Stromal cell of bone marrow (primary cell): ENCODE data around the gene IQSEC3.

Source experiments
- DNase-seq: peaks from one replicate; pipeline ENCODE4 v3.0.0-alpha.2; 2012; ENCODE audit warnings: low read depth

IQSEC3 gene

GRCh38 chr12:163406-163986 lies 96.9 kb downstream of the IQSEC3 start:
- no peak for DNase-seq

- DNase-seq = no peak
Observed at GRCh38 chr12:164207-164606, 97.6 kb downstream of the IQSEC3 start.

GRCh38 chr12:165862-166368 lies 99.3 kb downstream of the IQSEC3 start:
- DNase-seq = no peak

- DNase-seq = no peak
Observed at GRCh38 chr12:166425-167075, 100.0 kb downstream of the IQSEC3 start.

GRCh38 chr12:167959-168600 lies 101.5 kb downstream of the IQSEC3 start:
- no peak for DNase-seq

GRCh38 chr12:168763-169525 lies 102.4 kb downstream of the IQSEC3 start:
- DNase-seq = no peak

GRCh38 chr12:169528-170370 lies 103.2 kb downstream of the IQSEC3 start:
- DNase-seq = no peak

- no peak for DNase-seq
Observed at GRCh38 chr12:170371-171225, 104.0 kb downstream of the IQSEC3 start.

GRCh38 chr12:171276-171675 lies 104.7 kb downstream of the IQSEC3 start:
- no peak for DNase-seq

GRCh38 chr12:171743-172676 lies 105.4 kb downstream of the IQSEC3 start:
- DNase-seq = no peak

- DNase-seq = no peak
Observed at GRCh38 chr12:172732-173161, 106.2 kb downstream of the IQSEC3 start.

- no peak for DNase-seq
Observed at GRCh38 chr12:174124-174523, 107.6 kb downstream of the IQSEC3 start.

- no peak for DNase-seq
Observed at GRCh38 chr12:174596-174995, 108.0 kb downstream of the IQSEC3 start.

- no peak for DNase-seq
Observed at GRCh38 chr12:175250-175649, 108.7 kb downstream of the IQSEC3 start.

GRCh38 chr12:175759-176158 lies 109.2 kb downstream of the IQSEC3 start:
- DNase-seq = no peak

- DNase-seq = no peak
Observed at GRCh38 chr12:176321-177181, 110.0 kb downstream of the IQSEC3 start.

GRCh38 chr12:177336-177979 lies 110.9 kb downstream of the IQSEC3 start:
- DNase-seq = no peak
